KG1 (cell line): ENCODE results near the gene GHRHR.

Experiments
- DNase-seq: peaks from one replicate; lab custom pipeline; 2025; lab: John Stamatoyannopoulos, UW

The GHRHR gene

GRCh38 chr7:30985756-30986155, 22.0 kb downstream of the GHRHR start:
- no peak for DNase-seq

- no peak for DNase-seq
Observed at GRCh38 chr7:30986331-30986730, 22.6 kb downstream of the GHRHR start.

GRCh38 chr7:30986738-30987137, 23.0 kb downstream of the GHRHR start:
- no peak for DNase-seq

DNA sequence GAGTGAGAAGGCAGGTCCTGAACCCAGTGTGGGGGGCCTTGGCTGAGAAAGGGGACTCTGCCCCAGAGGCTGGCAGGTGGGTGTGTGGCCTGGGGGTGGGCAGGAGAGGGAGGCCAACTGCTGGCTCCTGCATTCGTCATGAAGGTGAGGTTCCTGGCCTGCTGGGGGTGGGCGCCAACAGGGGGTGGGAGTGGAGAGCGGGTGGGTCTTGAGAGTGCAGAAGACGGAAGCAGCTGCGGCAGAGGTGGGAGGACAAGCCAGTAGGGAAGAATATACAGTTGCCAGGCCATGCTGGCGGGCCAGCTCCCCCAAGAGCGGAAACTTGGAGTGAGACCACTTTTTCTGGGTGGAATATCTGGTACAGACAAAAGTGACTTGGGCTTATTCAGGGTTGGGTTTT, 23.4 kb downstream of the GHRHR start:
- DNase-seq = no peak

DNA sequence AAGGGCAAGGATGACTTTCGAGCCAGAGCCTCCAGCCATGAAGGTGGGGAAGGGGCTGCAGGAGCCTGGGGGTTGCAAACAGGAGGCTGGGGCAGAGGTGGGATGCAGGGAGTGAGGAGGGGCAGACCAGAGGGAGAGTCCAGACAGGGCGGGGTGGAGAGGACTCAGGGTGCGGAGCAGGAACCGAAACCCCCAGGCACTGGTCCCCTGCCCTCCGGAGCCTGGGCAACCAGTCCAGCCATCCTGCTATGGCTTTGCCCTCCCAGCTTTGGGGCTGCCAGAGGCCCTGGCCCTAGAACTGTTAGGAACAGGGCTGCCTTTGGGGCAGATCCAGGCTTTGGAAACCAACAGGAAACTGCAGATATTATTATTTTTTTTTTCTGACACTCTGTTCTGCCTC, 24.2 kb downstream of the GHRHR start:
- DNase-seq = no peak

DNA sequence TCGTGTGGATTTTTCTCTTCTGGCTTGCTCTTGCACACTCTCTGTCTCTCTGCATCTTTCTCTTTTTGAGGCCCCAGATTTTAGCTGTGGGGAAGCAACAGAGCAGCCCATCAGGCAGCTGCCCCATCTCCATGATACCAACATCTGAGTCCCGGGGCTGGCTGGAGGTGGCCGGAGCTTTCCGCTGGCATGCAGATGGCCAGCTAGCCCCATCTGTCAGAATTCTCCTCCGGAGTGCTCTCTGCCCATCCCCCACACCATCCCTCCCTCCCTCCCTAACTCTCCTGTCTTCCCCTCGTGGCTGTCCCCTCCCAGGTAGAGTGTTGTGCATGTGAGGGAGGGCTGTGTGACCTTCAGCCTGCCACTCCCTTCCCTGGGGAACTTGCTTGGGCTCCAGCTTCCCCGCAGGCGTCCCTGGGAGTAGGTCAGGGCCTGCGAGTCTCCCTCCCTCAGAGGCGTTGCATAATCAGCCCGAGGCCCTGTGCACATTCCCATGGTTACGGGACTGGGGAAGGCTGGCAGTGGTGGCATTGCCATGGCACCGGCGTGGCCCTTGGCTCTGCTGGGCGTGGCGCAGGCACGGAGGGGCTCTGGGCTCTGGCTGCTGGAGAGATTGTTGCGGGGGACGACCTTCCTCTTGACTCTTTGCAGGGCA, 24.7 kb downstream of the GHRHR start:
- DNase-seq = no peak

DNA sequence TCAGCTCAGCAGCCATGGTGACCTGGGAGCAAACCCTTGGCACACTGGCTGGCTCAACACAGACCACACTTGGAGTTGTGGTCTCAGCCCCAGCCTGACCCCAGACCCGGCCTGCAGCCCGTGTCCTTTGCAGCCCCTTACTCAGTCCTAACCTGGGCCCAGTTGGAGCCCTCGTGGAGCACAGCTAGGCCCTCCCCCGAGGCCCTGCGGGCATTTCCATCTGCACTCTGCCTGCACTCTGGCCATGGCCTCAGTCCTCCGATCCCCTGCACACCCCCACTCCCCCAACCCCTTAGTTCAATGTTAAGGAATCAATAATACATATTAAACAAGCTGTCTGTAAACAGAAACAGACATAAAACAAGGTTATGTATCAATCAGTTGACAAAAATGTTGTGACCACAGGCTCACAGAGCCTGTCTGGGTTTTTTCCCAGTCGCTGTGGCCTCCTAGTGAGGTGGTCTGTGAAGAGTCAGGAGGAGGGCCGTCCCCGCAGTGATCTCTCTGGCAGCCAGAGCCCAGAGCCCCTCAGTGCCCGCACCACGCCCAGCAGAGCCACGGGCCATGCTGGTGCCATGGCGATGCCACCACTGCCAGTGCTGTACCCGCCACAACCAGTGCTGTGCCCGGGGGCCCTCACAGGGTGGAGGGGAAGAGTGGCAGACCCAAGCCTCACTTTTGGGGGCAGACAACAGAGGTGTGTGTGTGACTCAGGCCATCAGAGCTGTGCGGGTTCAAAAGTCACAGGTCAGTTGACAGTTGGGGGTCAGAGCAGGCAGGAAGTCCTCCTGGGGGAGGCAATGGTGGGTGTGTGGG, 25.5 kb downstream of the GHRHR start:
- no peak for DNase-seq

- DNase-seq = no peak
Observed at GRCh38 chr7:30989824-30990672, 26.3 kb downstream of the GHRHR start.

DNA sequence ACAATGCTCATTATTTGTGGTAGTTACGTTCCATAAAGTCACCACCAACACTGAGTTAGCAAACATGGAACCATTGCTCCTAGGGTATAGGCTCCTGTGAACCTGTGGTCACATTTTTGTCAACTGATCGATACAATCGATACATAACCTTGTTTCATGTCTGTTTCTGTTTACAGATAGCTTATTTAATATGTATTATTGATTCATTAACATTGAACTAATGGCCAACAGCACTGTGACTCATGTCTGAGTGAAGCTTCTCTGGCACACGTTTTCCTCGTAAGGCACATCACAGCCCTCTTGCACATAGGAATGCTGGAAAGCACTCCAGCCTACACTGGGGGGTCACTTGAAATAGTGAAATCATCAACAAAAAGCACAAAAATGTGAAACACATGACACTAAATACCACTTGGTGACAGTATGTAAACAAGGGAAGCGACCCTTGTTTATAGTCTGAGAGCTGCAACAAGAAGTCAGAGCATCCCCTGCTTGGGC, 27.0 kb downstream of the GHRHR start:
- DNase-seq = no peak

- DNase-seq = no peak
Observed at GRCh38 chr7:30992414-30992813, 28.7 kb downstream of the GHRHR start.

- no peak for DNase-seq
Observed at GRCh38 chr7:30994206-30995100, 30.7 kb downstream of the GHRHR start.

DNA sequence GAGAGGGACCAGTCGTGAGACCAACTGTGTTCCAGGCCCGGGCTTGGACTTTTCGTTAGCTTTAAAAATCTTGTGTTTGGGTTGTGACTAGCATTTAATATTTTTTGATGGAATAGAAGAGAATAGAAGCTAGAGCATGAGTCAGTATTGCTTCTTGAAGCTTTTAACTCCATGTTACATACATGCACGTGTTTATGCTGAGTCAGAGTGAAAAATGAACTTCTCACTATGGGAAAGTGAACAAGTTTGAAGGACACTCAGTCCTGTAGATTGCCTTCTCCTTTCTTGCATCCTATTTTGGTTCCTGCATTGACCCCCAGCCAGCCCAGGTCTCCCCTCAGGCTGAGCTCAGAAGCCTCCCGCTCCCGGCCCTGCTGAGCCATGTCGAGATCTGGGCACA, 31.8 kb downstream of the GHRHR start:
- DNase-seq = no peak

DNA sequence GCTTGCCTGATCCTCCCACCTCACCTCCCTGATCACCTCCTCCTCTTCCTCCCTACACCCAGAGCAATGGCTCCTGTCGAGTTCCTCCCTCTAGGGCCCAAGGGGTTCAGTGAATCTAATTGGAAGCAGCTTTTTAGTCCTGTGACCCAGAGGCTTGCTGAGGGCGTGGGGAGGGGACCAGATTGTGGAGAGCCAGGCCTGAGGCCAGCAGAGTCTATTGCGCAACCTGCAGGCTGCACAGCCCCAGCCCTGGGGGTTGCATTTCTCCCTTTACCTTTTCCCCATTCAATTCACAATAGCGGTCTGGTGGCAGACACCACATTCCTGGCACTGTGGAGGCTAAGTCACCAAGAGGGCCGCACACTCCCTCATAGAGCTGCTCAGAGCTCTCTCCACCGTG, 32.5 kb downstream of the GHRHR start:
- no peak for DNase-seq

- DNase-seq = no peak
Observed at GRCh38 chr7:30996883-30997282, 33.1 kb downstream of the GHRHR start.

GRCh38 chr7:30997316-30997715, 33.6 kb downstream of the GHRHR start:
- no peak for DNase-seq

DNA sequence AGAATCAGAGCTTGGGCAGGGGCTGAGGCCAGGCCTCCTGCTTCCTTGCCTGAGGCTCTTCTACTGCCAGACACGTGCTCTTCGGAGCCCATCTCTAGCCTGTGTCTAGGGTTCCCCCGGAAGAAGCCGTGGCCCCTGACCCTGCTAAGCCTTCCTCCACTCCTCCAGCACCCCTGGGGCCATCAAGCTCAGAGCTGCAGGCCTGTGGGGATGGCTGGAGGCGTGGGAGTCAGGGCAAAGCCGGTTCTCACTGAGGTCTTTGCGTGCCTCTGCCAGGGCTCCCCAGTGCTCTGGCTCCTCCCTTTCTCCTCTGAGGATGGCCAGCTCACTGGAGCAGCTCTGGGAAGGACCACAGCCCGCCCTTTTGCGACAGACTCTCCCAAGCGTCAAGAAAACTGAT, 34.4 kb downstream of the GHRHR start:
- no peak for DNase-seq

DNA sequence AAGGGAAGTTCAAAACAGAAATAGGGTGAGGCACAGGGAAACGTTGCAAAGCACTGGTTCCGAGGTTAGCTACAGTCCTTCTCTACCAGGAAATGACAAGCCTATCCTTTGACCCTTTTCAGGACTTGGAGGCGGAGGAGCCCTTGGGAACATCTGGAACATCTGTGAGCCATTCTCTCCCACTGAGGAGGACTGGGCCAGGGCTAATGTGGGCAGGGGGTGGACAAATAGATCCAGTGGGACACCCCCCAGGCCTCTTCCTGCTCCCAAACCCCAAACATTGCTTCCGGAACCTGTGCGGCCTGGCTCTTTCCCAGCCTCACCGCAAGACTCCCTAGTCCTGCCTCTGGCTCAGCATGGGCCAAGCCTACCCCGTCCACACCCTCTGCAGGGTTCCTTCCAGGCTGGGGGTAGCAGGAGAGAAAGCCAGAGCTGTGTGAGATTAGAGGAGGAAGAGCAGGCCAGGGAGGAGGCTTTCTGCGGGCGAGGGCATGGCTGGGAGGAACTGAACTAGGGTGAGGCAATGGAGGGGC, 36.5 kb downstream of the GHRHR start:
- DNase-seq = no peak

- DNase-seq = no peak
Observed at GRCh38 chr7:31000779-31001178, 37.0 kb downstream of the GHRHR start.

GRCh38 chr7:31002256-31002655, 38.5 kb downstream of the GHRHR start:
- no peak for DNase-seq

GRCh38 chr7:31003097-31003496, 39.3 kb downstream of the GHRHR start:
- no peak for DNase-seq

DNA sequence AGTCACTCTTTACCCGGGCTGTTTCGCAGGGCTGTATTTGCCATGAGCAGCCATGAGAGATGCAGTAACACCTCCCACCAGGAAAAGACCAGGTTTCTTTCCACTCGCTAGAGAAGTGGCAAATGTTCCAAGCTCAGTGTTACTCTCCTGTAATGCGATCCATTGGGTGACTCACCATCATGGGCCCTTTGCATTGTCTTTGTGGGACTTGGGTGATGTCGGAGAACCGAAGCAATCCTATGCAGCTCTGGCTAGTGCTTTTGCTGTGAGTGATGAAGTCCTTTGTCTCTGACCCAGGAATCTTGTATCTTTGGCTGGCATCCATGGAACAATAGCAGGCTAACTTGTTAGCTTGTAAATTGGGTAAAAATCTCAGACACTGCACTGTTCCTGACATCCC, 40.0 kb downstream of the GHRHR start:
- DNase-seq = no peak
